Neural crest cell (in vitro differentiated cells): Measurements from ENCODE around the gene NXNL2. TPM values are rescaled to one million over a fixed set of nuclear protein-coding genes. Genes with fewer than 3 reads are reported as not detected.
A peak's percentile ranks its signal among the peaks of the same experiment; 100 is the strongest.

ENCODE experiments used
- DNase-seq: peaks from one replicate; pipeline ENCODE4 v3.0.0; 2021; ENCODE audit warnings: low read depth, mixed read lengths, low spot score
- H3K27ac Mint-ChIP-seq: one replicate; pipeline ENCODE4 v1.8.0; 2021; ENCODE audit warnings: mild to moderate bottlenecking, mixed read lengths; ENCODE audit not compliant: unreplicated experiment
- H3K27me3 Mint-ChIP-seq: 2 replicates; pipeline ENCODE4 v1.8.0; 2021; ENCODE audit warnings: low read depth, mild to moderate bottlenecking, mixed read lengths
- H3K36me3 Mint-ChIP-seq: 2 replicates; pipeline ENCODE4 v1.8.0; 2021; ENCODE audit warnings: low read depth, mild to moderate bottlenecking, mixed read lengths
- H3K4me1 Mint-ChIP-seq: 2 replicates; pipeline ENCODE4 v1.8.0; 2021; ENCODE audit warnings: mixed read lengths
- H3K4me3 Mint-ChIP-seq: one replicate; pipeline ENCODE4 v1.8.0; 2021; ENCODE audit warnings: mild to moderate bottlenecking, mixed read lengths
- H3K9me3 Mint-ChIP-seq: 2 replicates; pipeline ENCODE4 v1.8.0; 2021; ENCODE audit warnings: mixed read lengths
- long read RNA-seq: library from polyadenylated mRNA; unstranded; transcript quantifications from one replicate; pipeline ENCODE4 v2.0.0, GENCODE V29; 2020
- total RNA-seq: library from RNA; stranded (reverse); gene quantifications from 2 replicates; pipeline ENCODE4 v1.2.1, GENCODE V29; 2021
- TF ChIP-seq, protein P1 (sequence below): fragments of 200-600 bp; sonication (generic); conservative IDR thresholded peaks from 2 replicates; pipeline ENCODE4 v1.5.0; 2021; ENCODE audit warnings: antibody characterized with exemption, mild to moderate bottlenecking

Gene NXNL2
- not detected in 2 replicates for total RNA-seq
- long read RNA-seq: 0 reads

DNA sequence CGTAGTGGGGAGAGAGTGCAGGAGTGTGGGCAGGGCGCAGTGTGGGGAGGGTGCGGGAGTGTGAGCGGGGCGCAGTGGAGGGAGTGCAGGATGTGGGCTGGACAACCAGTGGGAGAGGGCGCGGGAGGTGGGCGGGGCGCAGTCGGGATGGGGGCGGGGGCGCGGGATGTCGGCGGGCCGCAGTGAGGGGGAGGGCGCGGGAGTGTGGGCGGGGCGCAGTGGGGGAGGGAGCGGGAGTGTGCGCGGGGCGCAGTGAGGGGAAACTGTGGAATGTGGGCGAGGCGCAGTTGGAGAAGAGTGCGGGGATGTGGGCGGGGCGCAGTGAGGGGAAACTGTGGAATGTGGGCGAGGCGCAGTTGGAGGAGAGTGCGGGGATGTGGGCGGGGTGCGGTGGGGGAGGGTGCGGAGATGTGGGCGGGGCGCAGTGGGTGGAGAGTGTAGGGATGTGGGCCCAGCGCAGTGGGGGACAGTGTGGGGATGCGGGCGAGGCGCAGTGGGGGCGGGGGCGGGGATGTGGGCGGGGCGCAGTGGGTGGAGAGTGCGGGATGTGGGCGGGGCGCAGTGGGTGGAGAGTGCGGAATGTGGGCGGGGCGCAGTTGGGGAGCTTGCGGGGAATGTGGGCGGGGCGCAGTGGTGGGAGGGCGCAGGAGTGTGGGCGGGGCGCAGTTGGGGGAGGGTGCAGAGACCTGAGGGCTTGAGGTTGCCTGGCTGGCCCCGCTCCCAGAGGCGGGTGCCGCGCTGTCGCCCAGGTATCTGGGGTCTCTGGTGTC lies at the start of gene NXNL2:
Gene NXNL2 (plus strand): TSS at position 723 of the 770 bp plus-strand sequence. CDS start 257 bp downstream, outside the sequence.
- H3K4me3 Mint-ChIP-seq: peak within 1 kb of the TSS; percentile 65
- H3K36me3 Mint-ChIP-seq: no peaks in the 10 kb centered on the region
- DNase-seq: peak; percentile 30
- H3K9me3 Mint-ChIP-seq: no peaks in the 10 kb centered on the region
- no peak within 1 kb of the TSS for H3K27ac Mint-ChIP-seq
- TF ChIP-seq, protein P1, sequence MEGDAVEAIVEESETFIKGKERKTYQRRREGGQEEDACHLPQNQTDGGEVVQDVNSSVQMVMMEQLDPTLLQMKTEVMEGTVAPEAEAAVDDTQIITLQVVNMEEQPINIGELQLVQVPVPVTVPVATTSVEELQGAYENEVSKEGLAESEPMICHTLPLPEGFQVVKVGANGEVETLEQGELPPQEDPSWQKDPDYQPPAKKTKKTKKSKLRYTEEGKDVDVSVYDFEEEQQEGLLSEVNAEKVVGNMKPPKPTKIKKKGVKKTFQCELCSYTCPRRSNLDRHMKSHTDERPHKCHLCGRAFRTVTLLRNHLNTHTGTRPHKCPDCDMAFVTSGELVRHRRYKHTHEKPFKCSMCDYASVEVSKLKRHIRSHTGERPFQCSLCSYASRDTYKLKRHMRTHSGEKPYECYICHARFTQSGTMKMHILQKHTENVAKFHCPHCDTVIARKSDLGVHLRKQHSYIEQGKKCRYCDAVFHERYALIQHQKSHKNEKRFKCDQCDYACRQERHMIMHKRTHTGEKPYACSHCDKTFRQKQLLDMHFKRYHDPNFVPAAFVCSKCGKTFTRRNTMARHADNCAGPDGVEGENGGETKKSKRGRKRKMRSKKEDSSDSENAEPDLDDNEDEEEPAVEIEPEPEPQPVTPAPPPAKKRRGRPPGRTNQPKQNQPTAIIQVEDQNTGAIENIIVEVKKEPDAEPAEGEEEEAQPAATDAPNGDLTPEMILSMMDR: no peak
- peaks cover 13% of the 10 kb centered on the region for H3K4me1 Mint-ChIP-seq
- peaks cover 92% of the 10 kb centered on the region for H3K27me3 Mint-ChIP-seq

GRCh38 chr9:88488166-88488565 lies 46.8 kb upstream of the NXNL2 start:
- H3K4me1 Mint-ChIP-seq: peaks cover 5% of the 10 kb centered on the region
- H3K27me3 Mint-ChIP-seq: no peaks in the 10 kb centered on the region
- no peak overlapping the region for H3K4me3 Mint-ChIP-seq
- TF ChIP-seq, protein P1: no peak
- H3K36me3 Mint-ChIP-seq: peaks cover 6% of the 10 kb centered on the region
- H3K9me3 Mint-ChIP-seq: no peaks in the 10 kb centered on the region
- no peak for DNase-seq
- H3K27ac Mint-ChIP-seq: peak overlapping the region; percentile 75

- Mint-ChIP-seq H3K4me3 (no peak overlapping the region), H3K9me3 (no peaks in the 10 kb centered on the region), H3K27me3 (no peaks in the 10 kb centered on the region), H3K36me3 (no peaks in the 10 kb centered on the region), H3K27ac (no peak overlapping the region), H3K4me1 (peaks cover 5% of the 10 kb centered on the region)
- DNase-seq: no peak
- TF ChIP-seq, protein P1: no peak
Observed at GRCh38 chr9:88494983-88495721, 39.8 kb upstream of the NXNL2 start.

DNA sequence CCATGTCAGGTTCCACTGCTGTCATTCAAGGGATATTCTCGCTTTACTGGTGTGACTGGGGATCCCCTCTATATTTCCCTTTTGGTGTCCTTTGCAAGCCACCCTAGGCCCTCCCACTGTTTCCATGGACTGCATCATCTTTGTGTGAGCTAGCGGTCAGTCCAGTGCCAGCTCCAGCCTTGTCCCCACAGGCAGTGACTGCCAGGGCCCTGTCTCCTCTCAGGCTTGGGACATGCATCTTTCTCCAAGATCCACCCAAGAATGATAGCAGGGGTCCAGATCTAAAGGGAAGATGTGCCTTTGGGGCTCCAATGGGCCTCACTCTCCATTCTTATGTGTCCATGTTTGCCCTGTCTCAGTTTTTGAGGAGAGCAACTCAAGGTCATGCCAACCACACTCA lies 37.8 kb upstream of the NXNL2 start:
- H3K4me1 Mint-ChIP-seq: peaks cover 5% of the 10 kb centered on the region
- H3K36me3 Mint-ChIP-seq: no peaks in the 10 kb centered on the region
- TF ChIP-seq, protein P1: no peak
- no peak overlapping the region for H3K4me3 Mint-ChIP-seq
- DNase-seq: no peak
- peak overlapping the region; percentile 35 for H3K27ac Mint-ChIP-seq
- no peaks in the 10 kb centered on the region for H3K27me3 Mint-ChIP-seq
- H3K9me3 Mint-ChIP-seq: no peaks in the 10 kb centered on the region

- H3K36me3 Mint-ChIP-seq: no peaks in the 10 kb centered on the region
- no peak for DNase-seq
- no peak overlapping the region for H3K4me3 Mint-ChIP-seq
- H3K4me1 Mint-ChIP-seq: peaks cover 5% of the 10 kb centered on the region
- H3K9me3 Mint-ChIP-seq: no peaks in the 10 kb centered on the region
- H3K27me3 Mint-ChIP-seq: no peaks in the 10 kb centered on the region
- peak overlapping the region; percentile 16 for H3K27ac Mint-ChIP-seq
- TF ChIP-seq, protein P1: no peak
Observed at GRCh38 chr9:88498880-88499279, 36.1 kb upstream of the NXNL2 start.
